DMS114 treated with DMSO at 0.1 percent for 48 hours (cell line): ENCODE data around the gene RBMX2.
A peak's percentile ranks its signal among the peaks of the same experiment; 100 is the strongest.
"Not testable (repeated sequence)": the region's sequence is repeated elsewhere in the genome, so short reads cannot be mapped to it uniquely, and the experiment has no call there.

ENCODE experiments used
- DNase-seq: peaks from one replicate; lab custom pipeline; 2025; ENCODE audit not compliant: unreplicated experiment; lab: John Stamatoyannopoulos, UW

The RBMX2 gene, protein sequence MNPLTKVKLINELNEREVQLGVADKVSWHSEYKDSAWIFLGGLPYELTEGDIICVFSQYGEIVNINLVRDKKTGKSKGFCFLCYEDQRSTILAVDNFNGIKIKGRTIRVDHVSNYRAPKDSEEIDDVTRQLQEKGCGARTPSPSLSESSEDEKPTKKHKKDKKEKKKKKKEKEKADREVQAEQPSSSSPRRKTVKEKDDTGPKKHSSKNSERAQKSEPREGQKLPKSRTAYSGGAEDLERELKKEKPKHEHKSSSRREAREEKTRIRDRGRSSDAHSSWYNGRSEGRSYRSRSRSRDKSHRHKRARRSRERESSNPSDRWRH

GRCh38 chrX:130401415-130402207 is at the start of gene RBMX2:
RBMX2 (plus strand) TSS chrX:130401987; CDS start chrX:130402033, 46 bp downstream.
- peak; percentile 39 for DNase-seq

- not testable (repeated sequence) for DNase-seq
Observed at GRCh38 chrX:130352050-130352449, 49.7 kb upstream of the RBMX2 start.

DNA sequence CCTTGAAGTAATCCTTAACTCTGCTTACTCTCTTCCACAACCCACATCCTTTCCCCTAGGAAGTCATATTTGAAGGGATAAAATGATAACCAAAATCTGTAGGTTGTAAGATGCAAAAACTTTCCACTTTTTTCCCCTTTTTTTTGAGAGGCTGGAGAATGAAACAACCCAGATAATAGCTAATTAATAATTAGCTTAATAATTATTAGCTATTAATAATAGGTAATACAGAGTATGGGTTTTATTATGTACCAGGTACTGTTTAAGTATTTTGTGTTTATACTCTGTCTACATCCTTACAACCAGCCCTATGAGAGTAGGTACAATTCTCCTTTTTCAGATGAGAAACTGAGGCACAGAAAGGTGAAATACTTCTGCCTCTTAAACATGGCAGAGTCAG is 25.7 kb upstream of the RBMX2 start:
- no peak for DNase-seq

GRCh38 chrX:130378024-130378669 is 23.6 kb upstream of the RBMX2 start:
- no peak for DNase-seq

DNA sequence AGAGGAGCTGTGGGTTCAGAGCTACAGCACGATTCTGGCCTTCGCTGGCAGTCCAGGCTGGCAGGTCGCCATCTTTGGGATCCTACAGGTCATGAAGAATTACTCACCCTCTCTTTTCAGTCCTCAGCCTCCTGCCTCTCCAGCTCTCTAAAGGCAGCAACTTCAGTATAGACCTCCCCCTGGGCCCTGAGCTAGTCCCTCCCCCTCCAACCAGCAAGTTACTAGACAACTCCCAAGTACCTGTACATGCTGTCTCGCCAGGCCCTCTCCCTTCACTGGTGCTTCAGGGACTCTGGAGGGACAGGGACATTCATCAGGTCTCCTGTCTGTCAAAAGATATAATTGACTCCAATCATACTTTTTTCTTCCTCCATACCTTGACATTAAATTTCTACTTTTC is 16.3 kb upstream of the RBMX2 start, which contains the start of gene GPR119:
GPR119 (minus strand) TSS at position 155 of the 400 bp plus-strand sequence. CDS start 227 bp downstream, outside the sequence.
- DNase-seq: no peak

- DNase-seq: no peak
Observed at GRCh38 chrX:130386408-130386808, 15.4 kb upstream of the RBMX2 start.

DNA sequence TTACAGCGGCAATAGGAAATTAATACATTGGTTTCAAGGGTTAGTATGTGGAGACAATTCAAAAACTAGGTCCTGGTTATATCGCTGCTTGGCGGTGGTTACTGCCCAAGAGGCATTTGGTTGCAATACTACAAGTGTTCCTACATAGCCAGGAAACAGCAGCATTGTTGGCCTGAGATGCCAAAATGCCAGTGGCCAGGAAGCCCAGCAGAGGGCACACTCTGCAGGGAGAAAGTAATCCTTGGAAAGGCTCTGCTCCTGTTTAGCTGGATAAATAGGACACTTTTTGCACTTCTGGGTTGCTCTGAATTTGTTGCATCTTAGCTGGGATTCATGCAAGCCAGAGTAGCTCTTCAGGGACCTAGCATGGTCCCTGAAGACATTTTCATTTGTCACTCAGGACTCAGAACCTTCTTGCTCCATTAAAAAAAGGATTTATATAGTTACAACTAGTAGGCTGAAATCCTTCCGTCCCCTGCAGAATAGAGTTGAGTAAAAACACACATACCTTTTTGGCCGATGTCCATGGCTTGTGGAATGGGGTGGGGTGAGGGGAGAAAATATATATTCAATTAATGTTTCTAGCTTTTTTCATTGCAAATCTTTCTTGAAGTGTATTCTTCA is 8.2 kb upstream of the RBMX2 start:
- no peak for DNase-seq

DNA sequence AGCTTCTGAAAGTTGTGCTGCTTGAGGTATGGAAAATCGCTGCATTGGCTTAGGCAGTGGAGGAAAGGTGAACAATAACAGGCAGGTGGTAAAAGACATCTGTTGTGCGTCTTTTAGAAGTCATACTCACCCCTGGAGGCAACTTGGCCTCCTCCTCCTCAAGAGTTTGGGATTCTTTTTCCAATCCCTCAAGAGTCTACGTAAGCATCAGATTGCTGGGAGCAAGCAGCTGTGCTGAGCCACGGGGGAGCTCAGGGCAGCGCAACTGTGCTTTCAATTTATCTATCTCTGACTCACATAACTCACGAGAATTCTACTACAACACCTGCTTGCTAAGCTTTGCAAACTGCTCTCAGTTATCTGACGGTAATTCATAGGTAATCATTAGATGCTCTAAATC is 6.4 kb upstream of the RBMX2 start:
- no peak for DNase-seq

DNA sequence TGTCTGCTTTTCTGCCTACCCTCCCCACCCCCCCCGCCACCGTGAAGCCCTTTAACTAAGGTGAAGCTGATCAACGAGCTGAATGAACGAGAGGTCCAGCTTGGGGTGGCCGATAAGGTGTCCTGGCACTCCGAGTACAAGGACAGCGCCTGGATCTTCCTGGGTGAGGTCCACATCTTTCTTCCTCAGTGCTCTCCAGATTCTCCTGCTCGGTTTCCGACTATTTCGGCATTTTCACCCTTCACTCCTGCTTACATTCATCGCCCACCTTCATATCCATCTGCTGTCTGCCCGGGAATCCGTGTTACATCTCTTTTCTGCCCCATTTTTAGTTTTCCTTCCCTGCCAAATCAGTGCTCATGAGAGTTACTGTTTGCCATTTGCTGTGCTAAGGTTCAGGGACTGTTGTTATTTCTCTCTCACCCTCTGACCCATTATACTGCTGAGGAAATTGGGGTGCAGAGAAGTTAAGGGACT is 459 bp downstream of the RBMX2 start:
- no peak for DNase-seq

DNA sequence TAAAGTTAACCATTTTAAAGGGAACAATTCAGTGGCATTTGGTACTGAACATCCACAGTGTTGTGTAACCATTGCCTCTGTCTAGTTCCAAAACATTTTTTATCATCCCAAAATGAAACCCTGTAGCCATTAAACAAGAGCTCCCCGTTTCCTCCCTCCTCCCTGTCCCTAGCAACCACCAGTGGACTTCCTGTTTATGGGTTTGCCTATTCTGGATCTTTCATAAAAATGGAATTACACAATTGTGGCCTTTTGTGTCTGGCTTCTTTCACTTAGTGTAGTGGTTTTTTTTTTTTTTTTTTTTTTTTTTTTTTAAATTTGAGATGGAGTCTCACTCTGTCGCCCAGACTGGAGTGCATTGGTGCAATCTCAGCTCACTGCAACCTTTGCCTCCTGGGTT is 11.6 kb downstream of the RBMX2 start:
- DNase-seq: no peak

- no peak for DNase-seq
Observed at GRCh38 chrX:130414800-130415199, 13.0 kb downstream of the RBMX2 start.

- no peak for DNase-seq
Observed at GRCh38 chrX:130415201-130415600, 13.4 kb downstream of the RBMX2 start.

GRCh38 chrX:130416785-130417184 is 15.0 kb downstream of the RBMX2 start:
- DNase-seq: no peak

GRCh38 chrX:130418066-130418465 is 16.3 kb downstream of the RBMX2 start:
- DNase-seq: no peak

- no peak for DNase-seq
Observed at GRCh38 chrX:130418740-130419139, 17.0 kb downstream of the RBMX2 start.

- DNase-seq: no peak
Observed at GRCh38 chrX:130419263-130419662, 17.5 kb downstream of the RBMX2 start.

- no peak for DNase-seq
Observed at GRCh38 chrX:130426531-130426930, 24.7 kb downstream of the RBMX2 start.

DNA sequence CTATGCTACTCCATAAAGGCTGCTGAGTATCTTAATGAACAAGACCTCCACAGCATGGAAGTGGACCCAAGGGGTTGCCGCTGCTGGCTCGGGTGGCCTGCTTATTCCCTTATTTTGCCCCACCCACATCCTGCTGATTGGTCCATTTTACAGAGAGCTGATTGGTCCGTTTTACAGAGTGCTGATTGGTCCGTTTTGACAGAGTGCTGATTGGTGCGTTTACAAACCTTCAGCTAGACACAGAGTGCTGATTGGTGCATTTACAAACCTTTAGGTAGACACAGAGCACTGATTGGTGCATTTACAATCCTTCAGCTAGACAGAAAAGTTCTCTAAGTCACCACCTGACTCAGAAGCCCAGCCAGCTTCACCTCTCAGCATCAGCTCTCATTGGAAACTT is 27.4 kb downstream of the RBMX2 start:
- DNase-seq: not testable (repeated sequence)

DNA sequence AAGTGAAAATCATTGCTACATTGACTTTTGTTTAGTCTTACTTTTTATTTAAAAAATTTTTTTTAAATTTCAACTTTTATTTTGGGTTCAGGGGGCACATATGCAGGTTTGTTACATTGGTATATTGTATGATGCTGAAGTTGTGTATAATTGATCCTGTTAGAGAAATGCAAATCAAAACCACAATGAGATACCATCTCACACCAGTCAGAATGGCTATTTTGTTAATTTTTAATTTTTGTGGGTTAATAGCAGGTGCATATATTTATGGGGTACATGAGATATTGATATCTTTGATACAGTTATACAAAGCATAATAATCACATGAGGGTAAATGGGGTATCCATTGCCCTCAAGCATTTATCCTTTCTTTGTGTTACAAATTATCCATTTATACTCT is 34.1 kb downstream of the RBMX2 start:
- no peak for DNase-seq

GRCh38 chrX:130437996-130438395 is 36.2 kb downstream of the RBMX2 start:
- not testable (repeated sequence) for DNase-seq

- DNase-seq: no peak
Observed at GRCh38 chrX:130443875-130444274, 42.1 kb downstream of the RBMX2 start.
